Immature natural killer cell (primary cell): ENCODE results near the gene PRICKLE2. TPM values are rescaled to one million over a fixed set of nuclear protein-coding genes. Genes with fewer than 3 reads are reported as not detected.

Source experiments
- DNase-seq, 3 donors: peaks; one replicate each; pipeline ENCODE4 v3.0.0; 2022; ENCODE audit warnings: mixed read lengths in 1 of 3
- H3K27ac Mint-ChIP-seq, 6 donors: one replicate each; pipeline ENCODE4 v1.8.0; 2020; ENCODE audit warnings: mixed read lengths in 6 of 6, mild to moderate bottlenecking in 5 of 6, inconsistent platforms in 4 of 6, moderate library complexity in 3 of 6
- H3K27me3 Mint-ChIP-seq, 3 donors: one replicate each; pipeline ENCODE4 v1.8.0; 2020 to 2021; ENCODE audit warnings: low read depth in 3 of 3, mild to moderate bottlenecking in 3 of 3, mixed read lengths in 3 of 3, moderate library complexity in 3 of 3, inconsistent platforms in 1 of 3
- H3K36me3 Mint-ChIP-seq, 3 donors: one replicate each; pipeline ENCODE4 v1.8.0; 2020; ENCODE audit warnings: mixed read lengths in 3 of 3, inconsistent platforms in 2 of 3, mild to moderate bottlenecking in 2 of 3
- H3K4me1 Mint-ChIP-seq, 2 donors: one replicate each; pipeline ENCODE4 v1.8.0; 2020; ENCODE audit warnings: inconsistent platforms in 2 of 2, mild to moderate bottlenecking in 2 of 2, mixed read lengths in 2 of 2, moderate library complexity in 1 of 2
- H3K4me3 Mint-ChIP-seq, 5 donors: one replicate each; pipeline ENCODE4 v1.8.0; 2020; ENCODE audit warnings: mild to moderate bottlenecking in 5 of 5, mixed read lengths in 5 of 5, inconsistent platforms in 3 of 5, moderate library complexity in 3 of 5
- H3K9me3 Mint-ChIP-seq, 6 donors: one replicate each; pipeline ENCODE4 v1.8.0; 2020; ENCODE audit warnings: mild to moderate bottlenecking in 6 of 6, mixed read lengths in 6 of 6, inconsistent platforms in 4 of 6, moderate library complexity in 3 of 6
- polyA plus RNA-seq, 3 donors: library from polyadenylated mRNA; unstranded; fragments of 300-500 nt; fragmentation: Illumina TruSeq; gene quantifications; one replicate each; pipeline ENCODE4 v1.2.3, GENCODE V29; 2021

Gene PRICKLE2
- polyA plus RNA-seq, 3 donors from 2014 or later = 0.19 to 0.64 (median 0.43) TPM

DNA sequence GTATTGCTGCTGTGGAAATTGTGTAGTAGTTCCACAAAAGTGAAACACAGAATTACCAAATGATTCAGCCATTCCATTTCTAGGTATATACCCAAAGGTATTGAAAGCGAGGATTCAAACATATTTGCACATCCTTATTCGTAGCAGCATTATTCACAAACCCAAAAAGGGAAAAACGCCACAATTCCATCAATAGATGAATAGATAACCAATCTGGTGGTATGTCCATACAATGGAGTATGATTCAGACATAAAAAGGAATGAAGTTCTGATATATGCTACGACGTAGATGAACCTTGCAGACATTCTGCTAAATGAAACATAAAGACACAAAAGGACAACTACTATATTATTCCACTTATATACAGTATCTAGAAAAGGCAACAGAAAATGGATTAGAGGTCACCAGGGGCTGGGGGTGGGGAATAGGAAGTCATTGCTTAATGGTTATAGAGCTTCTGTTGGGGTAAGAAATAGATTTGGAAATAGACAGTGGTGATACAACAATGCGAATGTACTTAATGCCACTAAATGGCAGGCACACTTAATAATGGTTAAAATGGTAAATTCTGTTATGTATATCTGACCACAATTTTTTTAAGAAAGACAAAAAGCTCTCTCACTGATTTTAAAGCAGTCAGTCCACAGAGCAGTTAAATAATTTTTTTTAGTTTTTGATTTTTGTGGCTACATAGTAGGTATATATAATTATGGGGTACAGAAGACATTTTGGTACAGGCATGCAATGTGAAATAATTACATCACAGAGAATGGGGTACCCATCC lies 150.2 kb downstream of the PRICKLE2 start:
- Mint-ChIP-seq H3K27me3 (peaks cover 4 to 6% (median 4%) of the 10 kb centered on the region in 3 donors), H3K4me3 (no peak overlapping the region), H3K27ac (no peak overlapping the region)

GRCh38 chr3:64074060-64074459 lies 151.2 kb downstream of the PRICKLE2 start:
- peaks cover 4 to 7% (median 6%) of the 10 kb centered on the region in 3 donors for H3K27me3 Mint-ChIP-seq
- no peaks in the 10 kb centered on the region for H3K36me3 Mint-ChIP-seq
- peaks cover 0 to 2% (median 0%) of the 10 kb centered on the region in 6 donors for H3K9me3 Mint-ChIP-seq
- H3K27ac Mint-ChIP-seq = no peak overlapping the region
- H3K4me1 Mint-ChIP-seq = no peaks in the 10 kb centered on the region
- DNase-seq = no peak
- H3K4me3 Mint-ChIP-seq = no peak overlapping the region

More for the DNA sequence above, 150.2 kb downstream of the PRICKLE2 start:
- H3K36me3 Mint-ChIP-seq = no peaks in the 10 kb centered on the region
- peaks cover 0 to 3% (median 0%) of the 10 kb centered on the region in 6 donors for H3K9me3 Mint-ChIP-seq
- no peak for DNase-seq
- no peaks in the 10 kb centered on the region for H3K4me1 Mint-ChIP-seq

DNA sequence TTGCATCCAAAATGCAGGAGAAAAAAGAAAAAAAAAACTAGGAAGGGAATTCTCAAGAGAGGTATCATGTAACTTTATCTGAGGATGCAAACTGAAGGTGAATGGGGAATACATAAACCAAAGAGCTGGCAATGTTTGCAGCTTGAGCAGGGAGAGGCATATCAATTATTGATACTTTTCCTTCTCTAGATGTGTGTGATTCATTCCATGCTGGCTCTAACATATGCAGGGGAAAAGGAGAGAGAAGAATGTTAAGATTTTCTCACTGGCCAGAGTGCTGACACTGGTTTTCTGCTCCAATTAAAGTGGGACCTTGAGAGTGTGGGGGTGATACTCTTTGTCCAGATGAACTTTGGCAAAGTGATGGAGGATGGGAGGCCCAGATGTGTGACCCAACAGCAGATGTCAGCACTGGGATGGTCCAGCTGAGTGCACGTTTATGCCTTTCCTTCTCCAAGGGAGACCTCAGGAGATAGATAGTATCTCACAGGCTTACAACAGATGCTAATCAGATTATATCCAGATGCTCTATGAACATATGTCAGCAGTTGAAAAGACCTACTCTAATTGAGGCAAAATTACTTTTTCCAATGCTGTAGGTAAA lies 152.0 kb downstream of the PRICKLE2 start:
- peaks cover 4 to 8% (median 6%) of the 10 kb centered on the region in 3 donors for H3K27me3 Mint-ChIP-seq

DNA sequence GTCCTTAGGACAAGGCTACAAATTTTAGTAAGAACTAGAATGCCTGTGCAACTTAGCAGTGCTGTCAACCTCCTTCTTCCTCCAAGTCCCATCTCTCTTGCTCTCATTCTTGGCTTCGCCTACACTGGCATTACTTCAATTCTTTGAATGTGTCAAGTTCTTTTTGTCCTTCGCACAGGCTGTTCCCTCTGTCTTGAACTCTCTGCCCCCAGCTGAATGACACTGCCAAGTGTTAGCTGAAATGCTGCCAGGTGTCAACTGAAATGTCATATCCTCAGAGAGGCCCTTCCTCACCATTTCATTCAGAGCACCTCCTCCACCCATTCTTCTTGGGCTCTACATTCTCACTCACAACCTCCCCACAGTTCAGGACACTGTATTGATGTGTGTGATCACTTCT lies 153.1 kb downstream of the PRICKLE2 start:
- Mint-ChIP-seq H3K4me1 (no peaks in the 10 kb centered on the region), H3K27me3 (peaks cover under 1 to 8% (median 6%) of the 10 kb centered on the region in 3 donors), H3K36me3 (no peaks in the 10 kb centered on the region), H3K4me3 (no peak overlapping the region), H3K9me3 (peaks cover 0 to 2% (median 0%) of the 10 kb centered on the region in 6 donors), H3K27ac (no peak overlapping the region)
- no peak for DNase-seq

More for the DNA sequence above, 152.0 kb downstream of the PRICKLE2 start:
- DNase-seq = no peak
- Mint-ChIP-seq H3K36me3 (no peaks in the 10 kb centered on the region), H3K4me1 (no peaks in the 10 kb centered on the region), H3K9me3 (peaks cover 0 to 2% (median 0%) of the 10 kb centered on the region in 6 donors), H3K27ac (no peak overlapping the region), H3K4me3 (no peak overlapping the region)

DNA sequence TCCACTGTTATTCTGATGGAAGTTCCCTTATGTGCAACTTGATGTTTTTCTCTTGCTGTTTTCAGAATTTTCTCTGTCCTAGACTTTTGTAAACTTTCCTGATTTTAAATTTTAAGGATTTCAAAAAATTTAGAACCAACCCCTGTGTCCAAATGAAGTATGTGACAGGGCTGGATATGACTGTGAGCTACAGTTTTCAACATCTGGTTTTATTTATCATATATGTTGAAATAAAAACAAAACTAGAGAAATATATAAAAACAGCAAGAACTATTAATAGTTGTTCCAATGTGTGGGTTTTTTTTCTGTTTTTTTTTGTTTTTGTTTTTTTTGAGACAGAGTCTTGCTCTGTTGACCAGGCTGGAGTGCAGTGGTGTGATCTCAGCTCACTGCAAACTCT lies 154.6 kb downstream of the PRICKLE2 start:
- no peaks in the 10 kb centered on the region for H3K4me1 Mint-ChIP-seq
- DNase-seq = no peak
- no peak overlapping the region for H3K27ac Mint-ChIP-seq
- H3K9me3 Mint-ChIP-seq = peaks cover 0 to 2% (median 0%) of the 10 kb centered on the region in 6 donors
- H3K4me3 Mint-ChIP-seq = no peak overlapping the region
- H3K36me3 Mint-ChIP-seq = no peaks in the 10 kb centered on the region
- H3K27me3 Mint-ChIP-seq = peaks cover 0 to 11% (median 6%) of the 10 kb centered on the region in 3 donors

DNA sequence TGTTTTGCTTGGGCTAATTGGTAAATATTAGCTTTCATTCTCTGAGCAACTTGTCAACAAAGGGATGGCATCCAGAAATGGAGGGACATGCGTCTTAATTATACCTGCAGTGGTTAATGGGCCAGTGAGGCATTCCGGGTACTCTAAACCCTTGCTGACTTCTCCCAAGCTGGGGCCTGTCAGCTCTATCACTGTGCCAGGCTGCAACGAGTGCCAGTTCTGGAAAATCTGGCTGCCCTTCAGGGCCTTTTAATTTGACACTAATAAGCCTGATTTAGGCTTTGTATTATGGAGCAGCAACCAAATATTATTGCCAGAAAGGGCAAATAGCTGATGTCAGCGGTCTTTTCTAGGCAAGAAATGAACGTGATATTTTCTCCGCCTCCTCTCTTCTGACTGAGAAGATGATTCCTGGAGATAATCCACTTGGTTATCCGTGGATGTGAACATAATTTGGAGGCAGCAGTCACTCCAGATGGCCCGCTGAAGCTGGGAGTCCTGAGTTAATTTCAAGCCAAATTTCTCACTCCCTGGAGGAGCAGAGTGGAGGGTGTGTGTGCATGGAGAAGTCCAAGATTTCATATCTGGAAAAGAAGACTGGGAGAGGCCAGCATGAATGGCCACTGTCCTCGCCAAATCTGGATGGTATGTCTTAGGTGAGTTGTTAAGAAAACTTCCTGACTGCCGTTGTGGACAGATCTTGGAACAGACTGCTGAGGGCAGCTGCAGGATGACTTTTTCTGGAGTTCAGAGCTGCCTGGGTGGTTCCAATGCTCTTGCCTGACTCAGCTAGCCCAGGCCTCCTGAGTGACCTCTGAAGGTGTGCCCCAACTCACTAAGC lies 157.5 kb downstream of the PRICKLE2 start:
- DNase-seq = no peak
- Mint-ChIP-seq H3K36me3 (no peaks in the 10 kb centered on the region), H3K4me1 (no peaks in the 10 kb centered on the region), H3K9me3 (peaks cover 0 to 1% (median 0%) of the 10 kb centered on the region in 6 donors), H3K27ac (no peak overlapping the region), H3K4me3 (no peak overlapping the region), H3K27me3 (peaks cover 2 to 6% (median 6%) of the 10 kb centered on the region in 3 donors)

DNA sequence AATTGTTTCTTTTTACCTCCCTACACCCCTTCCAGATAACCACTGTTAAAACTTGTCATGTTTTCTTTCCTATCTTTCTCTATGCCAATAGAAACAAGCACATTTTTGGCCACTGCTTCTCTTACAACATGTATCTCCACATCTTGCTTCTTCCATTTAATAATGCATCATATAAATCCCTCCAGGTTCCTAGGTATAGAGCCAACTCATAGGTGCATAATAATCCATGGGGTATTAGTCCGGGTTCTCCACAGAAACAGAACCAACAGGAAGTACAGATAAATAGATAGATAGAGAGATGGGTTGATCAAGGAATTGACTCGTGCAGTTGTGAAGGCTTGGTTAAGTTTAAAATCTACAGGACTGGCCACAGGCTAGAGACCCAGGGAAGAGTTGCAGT lies 160.5 kb downstream of the PRICKLE2 start:
- Mint-ChIP-seq H3K27ac (no peak overlapping the region), H3K9me3 (peaks cover 0 to 1% (median 0%) of the 10 kb centered on the region in 6 donors), H3K36me3 (no peaks in the 10 kb centered on the region), H3K4me3 (no peak overlapping the region), H3K4me1 (no peaks in the 10 kb centered on the region), H3K27me3 (peaks cover 2 to 6% (median 6%) of the 10 kb centered on the region in 3 donors)
- no peak for DNase-seq

GRCh38 chr3:64063983-64064438 lies 161.3 kb downstream of the PRICKLE2 start:
- Mint-ChIP-seq H3K36me3 (no peaks in the 10 kb centered on the region), H3K4me3 (no peak overlapping the region), H3K4me1 (no peaks in the 10 kb centered on the region), H3K27ac (no peak overlapping the region), H3K27me3 (peaks cover 3 to 6% (median 4%) of the 10 kb centered on the region in 3 donors), H3K9me3 (peaks cover 0 to 1% (median 0%) of the 10 kb centered on the region in 6 donors)
- no peak for DNase-seq

DNA sequence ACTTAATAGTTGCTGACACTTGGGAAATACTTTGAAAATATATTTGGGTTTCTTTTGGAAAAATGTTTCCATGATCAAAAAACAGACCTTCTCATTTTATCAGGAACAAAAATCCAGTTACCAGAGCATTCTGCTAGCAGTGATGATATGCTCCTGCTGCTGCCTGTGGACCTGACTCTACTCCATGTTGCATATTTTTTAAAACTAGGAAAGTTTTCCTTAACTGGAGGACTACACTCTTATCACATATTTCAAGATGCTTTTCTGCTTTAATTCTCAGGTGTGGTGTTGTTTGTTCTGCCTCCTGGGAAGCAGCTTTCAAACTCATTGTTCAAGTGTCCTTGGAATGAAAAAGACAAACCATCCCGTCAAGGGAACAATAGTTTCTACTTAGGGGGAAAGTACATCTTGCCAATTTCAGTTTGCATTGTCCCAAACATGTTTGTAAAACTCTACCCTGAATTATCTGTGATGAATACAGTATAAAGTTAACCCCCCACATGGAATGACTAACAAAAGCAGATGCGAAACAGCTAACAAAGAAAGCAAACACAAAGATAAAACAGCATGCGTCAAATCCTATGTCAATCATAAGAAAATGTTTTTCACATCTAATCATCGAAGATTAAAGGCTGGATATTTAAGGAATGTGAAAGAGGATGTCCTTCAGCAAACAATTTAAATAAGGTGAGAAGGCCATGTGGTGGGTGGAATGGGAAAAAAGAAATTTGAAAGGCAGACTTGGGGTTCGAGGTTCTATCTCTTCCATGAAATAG lies 161.9 kb downstream of the PRICKLE2 start:
- no peak for DNase-seq
- H3K4me1 Mint-ChIP-seq = no peaks in the 10 kb centered on the region
- peaks cover 3 to 8% (median 4%) of the 10 kb centered on the region in 3 donors for H3K27me3 Mint-ChIP-seq
- H3K4me3 Mint-ChIP-seq = no peak overlapping the region
- H3K9me3 Mint-ChIP-seq = peaks cover 0 to 1% (median 0%) of the 10 kb centered on the region in 6 donors
- no peaks in the 10 kb centered on the region for H3K36me3 Mint-ChIP-seq
- no peak overlapping the region for H3K27ac Mint-ChIP-seq

DNA sequence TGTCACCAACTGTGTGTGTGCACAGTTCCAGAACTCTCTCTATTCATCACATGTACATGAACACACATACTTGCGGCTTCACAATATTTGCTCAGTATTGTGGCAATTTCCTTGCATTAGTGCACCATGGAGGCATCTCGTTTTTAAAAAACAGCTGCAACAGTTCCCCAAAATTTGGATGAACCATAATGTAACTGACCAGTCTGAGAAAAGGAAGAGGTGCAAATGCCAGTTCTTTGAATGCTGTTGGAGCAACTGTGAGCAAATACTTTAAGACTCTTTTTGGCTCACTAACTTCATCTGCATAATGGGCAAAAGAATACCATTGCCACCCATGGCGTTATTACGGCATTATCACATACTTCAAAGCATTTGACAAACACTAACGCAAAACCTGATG lies 163.6 kb downstream of the PRICKLE2 start:
- H3K36me3 Mint-ChIP-seq = no peaks in the 10 kb centered on the region
- no peak overlapping the region for H3K27ac Mint-ChIP-seq
- H3K4me3 Mint-ChIP-seq = no peak overlapping the region
- H3K4me1 Mint-ChIP-seq = no peaks in the 10 kb centered on the region
- DNase-seq = no peak
- no peaks in the 10 kb centered on the region for H3K9me3 Mint-ChIP-seq
- H3K27me3 Mint-ChIP-seq = peaks cover 3 to 19% (median 5%) of the 10 kb centered on the region in 3 donors

DNA sequence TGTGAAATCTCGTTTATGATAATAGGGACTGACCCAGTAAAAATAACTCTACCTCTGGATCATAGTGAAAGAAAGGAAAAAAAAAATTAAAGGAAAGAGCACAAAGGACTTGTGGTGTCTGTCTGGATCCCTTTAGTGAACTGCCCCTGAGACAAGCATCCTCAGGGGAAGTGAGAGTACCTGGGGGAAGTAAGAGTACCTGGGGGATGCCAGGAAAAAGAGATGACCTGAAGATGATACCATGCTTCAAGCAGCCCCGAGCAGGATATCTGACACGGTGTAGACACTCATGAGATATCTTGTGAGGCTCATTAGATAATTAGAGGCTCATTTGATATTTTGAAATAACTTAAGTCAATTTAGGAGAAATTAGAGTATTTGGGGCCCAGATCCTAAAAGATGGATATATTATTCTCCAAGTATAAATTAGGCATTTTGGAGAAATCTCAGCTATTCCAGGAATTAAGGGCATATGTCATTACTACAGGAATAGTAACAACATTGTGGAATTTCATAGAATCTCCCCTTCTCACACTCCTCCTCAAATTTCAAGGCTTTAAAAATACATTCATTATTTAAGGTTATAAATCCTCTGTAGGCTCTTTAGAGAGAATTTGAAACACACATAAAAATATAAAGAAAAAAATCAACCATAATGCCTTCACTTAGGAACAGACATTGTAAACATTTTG lies 165.6 kb downstream of the PRICKLE2 start:
- no peaks in the 10 kb centered on the region for H3K4me1 Mint-ChIP-seq
- no peaks in the 10 kb centered on the region for H3K9me3 Mint-ChIP-seq
- H3K36me3 Mint-ChIP-seq = no peaks in the 10 kb centered on the region
- no peak overlapping the region for H3K4me3 Mint-ChIP-seq
- peaks cover 6 to 17% (median 10%) of the 10 kb centered on the region in 3 donors for H3K27me3 Mint-ChIP-seq
- DNase-seq = no peak
- H3K27ac Mint-ChIP-seq = no peak overlapping the region

- Mint-ChIP-seq H3K36me3 (no peaks in the 10 kb centered on the region), H3K9me3 (no peaks in the 10 kb centered on the region), H3K27me3 (peaks cover 10 to 17% (median 11%) of the 10 kb centered on the region in 3 donors), H3K4me3 (no peak overlapping the region), H3K27ac (no peak overlapping the region), H3K4me1 (no peaks in the 10 kb centered on the region)
- DNase-seq = no peak
Measured at GRCh38 chr3:64058566-64058965, 166.7 kb downstream of the PRICKLE2 start.
